Measurements from ENCODE around the gene POF1B.

GRCh38 chrX:85326234-85327059 is 53.0 kb downstream of the POF1B start:
- no peak for TF ChIP-seq CTCF (IDR thresholded peaks at IDR 0.05; ENCODE audit: insufficient read depth, low read depth, low read length)
- TF ChIP-seq EZH2 (IDR thresholded peaks at IDR 0.05; ENCODE audit: insufficient read depth, low read length) = no peak

Measured in astrocyte (in vitro differentiated cells and primary cell).